22Rv1 (cell line): ENCODE data around the gene CLIC3.

ENCODE experiments used
- ZFX ChIP-seq: fragments of 450-650 bp; IDR thresholded peaks from 2 replicates; pipeline ENCODE4 v1.6.1; 2017; ENCODE audit warnings: antibody characterized with exemption, borderline replicate concordance
- TF ChIP-seq, protein P1 (sequence below): fragments of 450-650 bp; IDR thresholded peaks from 2 replicates; pipeline ENCODE4 v1.5.1; 2017; ENCODE audit warnings: mild to moderate bottlenecking

DNA sequence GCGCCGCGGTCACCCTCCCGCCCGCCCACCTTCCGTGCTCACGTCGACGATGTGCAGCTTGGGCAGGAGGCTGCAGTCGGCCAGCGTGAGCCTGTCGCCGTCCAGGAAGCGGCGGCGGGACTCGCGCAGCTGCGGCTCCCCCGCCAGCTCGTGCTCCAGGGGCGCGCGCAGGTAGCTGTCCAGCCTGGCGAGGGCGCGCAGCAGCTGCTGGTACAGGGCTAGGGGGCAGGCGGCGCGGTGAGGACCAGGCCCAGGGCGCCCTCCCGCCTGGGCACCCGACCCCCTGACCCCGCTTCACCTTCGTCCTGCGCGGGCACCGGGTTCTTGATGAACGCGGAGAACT is 1.5 kb downstream of the CLIC3 start:
- TF ChIP-seq, protein P1, sequence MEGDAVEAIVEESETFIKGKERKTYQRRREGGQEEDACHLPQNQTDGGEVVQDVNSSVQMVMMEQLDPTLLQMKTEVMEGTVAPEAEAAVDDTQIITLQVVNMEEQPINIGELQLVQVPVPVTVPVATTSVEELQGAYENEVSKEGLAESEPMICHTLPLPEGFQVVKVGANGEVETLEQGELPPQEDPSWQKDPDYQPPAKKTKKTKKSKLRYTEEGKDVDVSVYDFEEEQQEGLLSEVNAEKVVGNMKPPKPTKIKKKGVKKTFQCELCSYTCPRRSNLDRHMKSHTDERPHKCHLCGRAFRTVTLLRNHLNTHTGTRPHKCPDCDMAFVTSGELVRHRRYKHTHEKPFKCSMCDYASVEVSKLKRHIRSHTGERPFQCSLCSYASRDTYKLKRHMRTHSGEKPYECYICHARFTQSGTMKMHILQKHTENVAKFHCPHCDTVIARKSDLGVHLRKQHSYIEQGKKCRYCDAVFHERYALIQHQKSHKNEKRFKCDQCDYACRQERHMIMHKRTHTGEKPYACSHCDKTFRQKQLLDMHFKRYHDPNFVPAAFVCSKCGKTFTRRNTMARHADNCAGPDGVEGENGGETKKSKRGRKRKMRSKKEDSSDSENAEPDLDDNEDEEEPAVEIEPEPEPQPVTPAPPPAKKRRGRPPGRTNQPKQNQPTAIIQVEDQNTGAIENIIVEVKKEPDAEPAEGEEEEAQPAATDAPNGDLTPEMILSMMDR, result no peak
- no peak for TF ChIP-seq ZFX
